Urinary bladder (tissue), 4 donors: ENCODE measurements around the gene SLC30A3. TPM values are rescaled to one million over a fixed set of nuclear protein-coding genes. Genes with fewer than 3 reads are reported as not detected.

Experiments
- DNase-seq: peaks from one replicate; pipeline ENCODE4 v3.0.0-alpha.2; 2015; ENCODE audit errors: extremely low spot score
- H3K27ac ChIP-seq: one replicate; pipeline ENCODE4 v1.5.1; 2013; ENCODE audit warnings: low read depth, mild to moderate bottlenecking, moderate library complexity
- H3K36me3 ChIP-seq: one replicate; pipeline ENCODE4 v1.6.1; 2013; ENCODE audit warnings: mild to moderate bottlenecking, moderate library complexity; ENCODE audit not compliant: insufficient read depth
- H3K4me1 ChIP-seq: one replicate; pipeline ENCODE4 v1.6.1; 2013; ENCODE audit warnings: mild to moderate bottlenecking, moderate library complexity; ENCODE audit not compliant: insufficient read depth
- H3K4me3 ChIP-seq: one replicate; pipeline ENCODE4 v1.5.1; 2013; ENCODE audit warnings: low read depth, low read length
- WGBS: extraction: QIAGEN DNeasy Blood & Tissue Kit; methylation state at CpG from one replicate; pipeline ENCODE4 v1.1.7; 2013; 5-methylcytosine and 5-hydroxymethylcytosine counted together
- polyA plus RNA-seq: library from polyadenylated mRNA; stranded (reverse); fragments of 200-250 nt; gene quantifications from one replicate; pipeline ENCODE4 v1.2.3, GENCODE V29; 2013
- total RNA-seq: library from RNA; depleted of rRNA; stranded (reverse); fragments of >200 nt; gene quantifications from one replicate; pipeline ENCODE4 v1.2.3, GENCODE V29; 2014
- donor health status: healthy with polysubstance abuse.
- donor health status: healthy.

SLC30A3 gene
- total and polyA plus RNA-seq, 2 donors, result 0.04 to 0.53 TPM

- no peaks in the 10 kb centered on the region for H3K4me1 ChIP-seq
- WGBS, result 92% methylated on average over 4 of the region's 4 CpGs
- no peak overlapping the region for H3K4me3 ChIP-seq
- H3K36me3 ChIP-seq, result peaks cover 2% of the 10 kb centered on the region
- no peak for DNase-seq
- no peak overlapping the region for H3K27ac ChIP-seq
Measured at GRCh38 chr2:27208486-27209050, 54.3 kb downstream of the SLC30A3 start.

GRCh38 chr2:27206346-27206745 lies 56.5 kb downstream of the SLC30A3 start:
- Histone ChIP-seq H3K4me3 (no peak overlapping the region), H3K27ac (no peak overlapping the region), H3K36me3 (peaks cover 2% of the 10 kb centered on the region), H3K4me1 (no peaks in the 10 kb centered on the region)
- no peak for DNase-seq
- 96% methylated on average over 6 of the region's 6 CpGs for WGBS

- 73% methylated on average over 8 of the region's 8 CpGs for whole genome bisulfite sequencing
- peaks cover 2% of the 10 kb centered on the region for H3K36me3 ChIP-seq
Measured at GRCh38 chr2:27205206-27205605, 57.6 kb downstream of the SLC30A3 start.

GRCh38 chr2:27204566-27204965 lies 58.3 kb downstream of the SLC30A3 start:
- no peaks in the 10 kb centered on the region for H3K4me1 ChIP-seq
- no peak overlapping the region for H3K4me3 ChIP-seq
- H3K36me3 ChIP-seq, result peaks cover 2% of the 10 kb centered on the region
- no peak for DNase-seq
- WGBS, result 95% methylated on average over 8 of the region's 8 CpGs
- H3K27ac ChIP-seq, result no peak overlapping the region

More at GRCh38 chr2:27205206-27205605, 57.6 kb downstream of the SLC30A3 start:
- Histone ChIP-seq H3K4me3 (no peak overlapping the region), H3K27ac (no peak overlapping the region), H3K4me1 (no peaks in the 10 kb centered on the region)
- DNase-seq, result no peak

- no peaks in the 10 kb centered on the region for H3K4me1 ChIP-seq
- no peak for DNase-seq
- peaks cover 2% of the 10 kb centered on the region for H3K36me3 ChIP-seq
- 94% methylated on average over 9 of the region's 9 CpGs for WGBS
- no peak overlapping the region for H3K27ac ChIP-seq
- H3K4me3 ChIP-seq, result no peak overlapping the region
Measured at GRCh38 chr2:27203741-27204140, 59.1 kb downstream of the SLC30A3 start.

Other genes starting within 250 kb of the SLC30A3 start
- gene TMEM214, start 230.1 kb downstream of the SLC30A3 start, total RNA-seq, result 54.4 TPM
- gene TMEM214, start 230.1 kb downstream of the SLC30A3 start, polyA plus RNA-seq, result 49.8 TPM
- gene AGBL5, start 211.4 kb downstream of the SLC30A3 start, total RNA-seq, result 12.0 TPM
- gene AGBL5, start 211.4 kb downstream of the SLC30A3 start, polyA plus RNA-seq, result 31.0 TPM
- gene OST4, start 191.4 kb downstream of the SLC30A3 start, total RNA-seq, result 273 TPM
- gene OST4, start 191.4 kb downstream of the SLC30A3 start, polyA plus RNA-seq, result 386 TPM
- 122 TPM for gene EMILIN1, start 184.4 kb downstream of the SLC30A3 start, total RNA-seq
- gene EMILIN1, start 184.4 kb downstream of the SLC30A3 start, polyA plus RNA-seq, result 347 TPM
- gene KHK, start 176.3 kb downstream of the SLC30A3 start, total RNA-seq, result 1.7 TPM
- 6.8 TPM for gene KHK, start 176.3 kb downstream of the SLC30A3 start, polyA plus RNA-seq
- 4.1 TPM for gene CGREF1, start 143.9 kb downstream of the SLC30A3 start, total RNA-seq
- gene CGREF1, start 143.9 kb downstream of the SLC30A3 start, polyA plus RNA-seq, result 1.0 TPM
- not detected for gene ABHD1, start 139.2 kb downstream of the SLC30A3 start, total RNA-seq
- gene ABHD1, start 139.2 kb downstream of the SLC30A3 start, polyA plus RNA-seq, result 0.35 TPM
- gene PREB, start 128.4 kb downstream of the SLC30A3 start, total RNA-seq, result 20.5 TPM
- gene PREB, start 128.4 kb downstream of the SLC30A3 start, polyA plus RNA-seq, result 49.1 TPM
- not detected for gene PRR30, start 123.6 kb downstream of the SLC30A3 start, total RNA-seq
- not detected for gene PRR30, start 123.6 kb downstream of the SLC30A3 start, polyA plus RNA-seq
- 0.85 TPM for gene TCF23, start 114.0 kb downstream of the SLC30A3 start, total RNA-seq
- 0.08 TPM for gene TCF23, start 114.0 kb downstream of the SLC30A3 start, polyA plus RNA-seq
- 134 TPM for gene ATRAID, start 51.0 kb downstream of the SLC30A3 start, total RNA-seq
- 174 TPM for gene ATRAID, start 51.0 kb downstream of the SLC30A3 start, polyA plus RNA-seq
- gene SLC5A6, start 50.8 kb downstream of the SLC30A3 start, total RNA-seq, result 8.2 TPM
- gene SLC5A6, start 50.8 kb downstream of the SLC30A3 start, polyA plus RNA-seq, result 17.7 TPM
- gene CAD, start 45.7 kb downstream of the SLC30A3 start, total RNA-seq, result 27.3 TPM
- 23.4 TPM for gene CAD, start 45.7 kb downstream of the SLC30A3 start, polyA plus RNA-seq
- gene DNAJC5G, start 12.4 kb upstream of the SLC30A3 start, total RNA-seq, result 0.42 TPM
- gene DNAJC5G, start 12.4 kb upstream of the SLC30A3 start, polyA plus RNA-seq, result not detected
- 2.6 TPM for gene TRIM54, start 19.4 kb upstream of the SLC30A3 start, total RNA-seq
- 0.04 TPM for gene TRIM54, start 19.4 kb upstream of the SLC30A3 start, polyA plus RNA-seq
- 1.1 TPM for gene UCN, start 45.4 kb upstream of the SLC30A3 start, total RNA-seq
- 1.5 TPM for gene UCN, start 45.4 kb upstream of the SLC30A3 start, polyA plus RNA-seq
- gene MPV17, start 60.0 kb upstream of the SLC30A3 start, total RNA-seq, result 46.2 TPM
- 89.2 TPM for gene MPV17, start 60.0 kb upstream of the SLC30A3 start, polyA plus RNA-seq
- gene GTF3C2, start 93.7 kb upstream of the SLC30A3 start, total RNA-seq, result 37.7 TPM
- gene GTF3C2, start 93.7 kb upstream of the SLC30A3 start, polyA plus RNA-seq, result 29.9 TPM
- gene EIF2B4, start 107.3 kb upstream of the SLC30A3 start, total RNA-seq, result 11.2 TPM
- 48.8 TPM for gene EIF2B4, start 107.3 kb upstream of the SLC30A3 start, polyA plus RNA-seq
- gene SNX17, start 107.6 kb upstream of the SLC30A3 start, total RNA-seq, result 69.8 TPM
- 105 TPM for gene SNX17, start 107.6 kb upstream of the SLC30A3 start, polyA plus RNA-seq
- 6.1 TPM for gene ZNF513, start 117.7 kb upstream of the SLC30A3 start, total RNA-seq
- gene ZNF513, start 117.7 kb upstream of the SLC30A3 start, polyA plus RNA-seq, result 19.9 TPM
- gene PPM1G, start 146.5 kb upstream of the SLC30A3 start, total RNA-seq, result 30.0 TPM
- gene PPM1G, start 146.5 kb upstream of the SLC30A3 start, polyA plus RNA-seq, result 65.5 TPM
- gene NRBP1, start 165.6 kb upstream of the SLC30A3 start, total RNA-seq, result 87.7 TPM
- 113 TPM for gene NRBP1, start 165.6 kb upstream of the SLC30A3 start, polyA plus RNA-seq
- gene KRTCAP3, start 179.3 kb upstream of the SLC30A3 start, total RNA-seq, result 2.5 TPM
- gene KRTCAP3, start 179.3 kb upstream of the SLC30A3 start, polyA plus RNA-seq, result 12.7 TPM
- 37.3 TPM for gene IFT172, start 226.7 kb upstream of the SLC30A3 start, total RNA-seq
- 18.6 TPM for gene IFT172, start 226.7 kb upstream of the SLC30A3 start, polyA plus RNA-seq
- 7.0 TPM for gene FNDC4, start 232.2 kb upstream of the SLC30A3 start, total RNA-seq
- gene FNDC4, start 232.2 kb upstream of the SLC30A3 start, polyA plus RNA-seq, result 10.5 TPM
- 0.11 TPM for gene GCKR, start 233.8 kb upstream of the SLC30A3 start, total RNA-seq
- 0.49 TPM for gene GCKR, start 233.8 kb upstream of the SLC30A3 start, polyA plus RNA-seq